Neural progenitor cell (in vitro differentiated cells): ENCODE data around the gene PARP8. TPM values are rescaled to one million over a fixed set of nuclear protein-coding genes. Genes with fewer than 3 reads are reported as not detected.

Experiments used
- DNase-seq: peaks from one replicate; pipeline ENCODE4 v3.0.0-alpha.2; 2016; ENCODE audit warnings: low spot score
- H2AFZ ChIP-seq: fragments of 200-600 bp; sonication (generic); replicated peaks from 2 replicates; pipeline ENCODE4 v1.6.1; 2016; ENCODE audit warnings: antibody characterized with exemption
- H3F3A ChIP-seq: fragments of 200-600 bp; sonication (generic); 2 replicates; pipeline ENCODE4 v1.6.1; 2016; ENCODE audit warnings: antibody characterized with exemption, low read depth
- H3K27ac ChIP-seq: fragments of 200-600 bp; sonication (generic); 2 replicates; pipeline ENCODE4 v1.5.1; 2016; ENCODE audit warnings: mild to moderate bottlenecking
- H3K27me3 ChIP-seq: fragments of 200-600 bp; sonication (generic); 2 replicates; pipeline ENCODE4 v1.6.1; 2016; ENCODE audit warnings: mild to moderate bottlenecking, moderate library complexity
- H3K36me3 ChIP-seq: fragments of 200-600 bp; sonication (generic); 2 replicates; pipeline ENCODE4 v1.5.1; 2016
- H3K4me1 ChIP-seq: fragments of 200-600 bp; sonication (generic); 2 replicates; pipeline ENCODE4 v1.6.1; 2016; ENCODE audit warnings: mixed run types
- H3K4me2 ChIP-seq: fragments of 200-600 bp; sonication (generic); 2 replicates; pipeline ENCODE4 v1.6.1; 2016
- H3K4me3 ChIP-seq: fragments of 200-600 bp; sonication (generic); 2 replicates; pipeline ENCODE4 v1.5.1; 2016
- H3K79me2 ChIP-seq: fragments of 200-600 bp; sonication (generic); 2 replicates; pipeline ENCODE4 v1.6.1; 2016; ENCODE audit warnings: low read depth
- H3K9ac ChIP-seq: fragments of 200-600 bp; sonication (generic); 2 replicates; pipeline ENCODE4 v1.6.1; 2016
- H3K9me3 ChIP-seq: fragments of 200-600 bp; sonication (generic); 2 replicates; pipeline ENCODE4 v1.5.1; 2016; ENCODE audit warnings: low read depth
- H4K20me1 ChIP-seq: fragments of 200-600 bp; sonication (generic); 2 replicates; pipeline ENCODE4 v1.6.1; 2016; ENCODE audit warnings: low read depth
- H3K27ac Mint-ChIP-seq: 3 replicates; pipeline ENCODE4 v1.8.0; 2021; ENCODE audit warnings: mixed read lengths
- H3K27me3 Mint-ChIP-seq: 2 replicates; pipeline ENCODE4 v1.8.0; 2022; ENCODE audit warnings: low read depth, mild to moderate bottlenecking, inconsistent platforms, moderate library complexity, mixed read lengths; ENCODE audit not compliant: insufficient read depth
- H3K36me3 Mint-ChIP-seq: 3 replicates; pipeline ENCODE4 v1.8.0; 2021; ENCODE audit warnings: mixed read lengths
- H3K4me1 Mint-ChIP-seq: 3 replicates; pipeline ENCODE4 v1.8.0; 2021; ENCODE audit warnings: mixed read lengths
- H3K4me3 Mint-ChIP-seq: 3 replicates; pipeline ENCODE4 v1.8.0; 2021; ENCODE audit warnings: mild to moderate bottlenecking, moderate library complexity, mixed read lengths
- H3K9me3 Mint-ChIP-seq: 3 replicates; pipeline ENCODE4 v1.8.0; 2020; ENCODE audit warnings: mixed read lengths
- EZH2 ChIP-seq: fragments of 200-600 bp; sonication (generic); IDR thresholded peaks from 2 replicates; pipeline ENCODE4 v1.6.1; 2017; ENCODE audit warnings: antibody characterized with exemption, mild to moderate bottlenecking, moderate library complexity
- EZH2phosphoT487 ChIP-seq: fragments of 200-600 bp; sonication (generic); IDR thresholded peaks from 2 replicates; pipeline ENCODE4 v1.6.1; 2017; ENCODE audit warnings: antibody characterized with exemption
- total RNA-seq: library from RNA; depleted of rRNA; stranded (reverse); fragments of >200 nt; gene quantifications from 2 replicates; pipeline ENCODE4 v1.2.3, GENCODE V29; 2015; ENCODE audit warnings: low replicate concordance
- TF ChIP-seq, protein P1 (sequence below): fragments of 200-600 bp; sonication (generic); IDR thresholded peaks from 2 replicates; pipeline ENCODE4 v1.5.1; 2017; ENCODE audit warnings: antibody characterized with exemption, mild to moderate bottlenecking

Gene PARP8
- total RNA-seq, 1 donor from 2014 or later: 38.9 TPM

DNA sequence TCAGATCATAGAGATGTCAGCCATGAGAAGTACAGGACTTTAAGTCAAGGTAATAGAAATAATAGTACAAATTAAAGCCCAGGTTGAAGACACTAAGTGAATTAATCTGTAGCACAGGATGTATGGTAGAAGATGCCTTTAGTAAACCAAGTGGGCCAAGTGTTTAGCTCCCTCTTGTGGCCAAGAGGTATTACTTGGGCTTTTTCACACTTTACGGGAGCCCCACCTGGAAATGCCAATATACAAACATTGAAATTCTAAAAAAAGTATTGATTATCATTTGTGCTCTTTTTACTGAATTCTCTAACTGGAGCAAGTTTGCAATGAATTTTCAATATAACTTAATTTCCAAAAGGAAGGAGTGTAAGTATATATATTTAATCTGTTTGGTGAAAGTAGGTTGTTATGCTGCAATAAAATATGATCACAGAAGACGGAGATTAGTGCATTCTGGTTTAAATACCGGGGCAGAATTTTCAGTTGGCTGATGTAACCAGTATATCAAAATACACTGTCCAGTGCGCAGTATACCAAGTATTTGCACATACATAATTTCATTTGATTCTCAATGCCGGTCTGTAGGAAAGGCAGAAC is 84.7 kb downstream of the PARP8 start:
- TF ChIP-seq EZH2phosphoT487 (no peak), EZH2 (no peak)
- TF ChIP-seq, protein P1, sequence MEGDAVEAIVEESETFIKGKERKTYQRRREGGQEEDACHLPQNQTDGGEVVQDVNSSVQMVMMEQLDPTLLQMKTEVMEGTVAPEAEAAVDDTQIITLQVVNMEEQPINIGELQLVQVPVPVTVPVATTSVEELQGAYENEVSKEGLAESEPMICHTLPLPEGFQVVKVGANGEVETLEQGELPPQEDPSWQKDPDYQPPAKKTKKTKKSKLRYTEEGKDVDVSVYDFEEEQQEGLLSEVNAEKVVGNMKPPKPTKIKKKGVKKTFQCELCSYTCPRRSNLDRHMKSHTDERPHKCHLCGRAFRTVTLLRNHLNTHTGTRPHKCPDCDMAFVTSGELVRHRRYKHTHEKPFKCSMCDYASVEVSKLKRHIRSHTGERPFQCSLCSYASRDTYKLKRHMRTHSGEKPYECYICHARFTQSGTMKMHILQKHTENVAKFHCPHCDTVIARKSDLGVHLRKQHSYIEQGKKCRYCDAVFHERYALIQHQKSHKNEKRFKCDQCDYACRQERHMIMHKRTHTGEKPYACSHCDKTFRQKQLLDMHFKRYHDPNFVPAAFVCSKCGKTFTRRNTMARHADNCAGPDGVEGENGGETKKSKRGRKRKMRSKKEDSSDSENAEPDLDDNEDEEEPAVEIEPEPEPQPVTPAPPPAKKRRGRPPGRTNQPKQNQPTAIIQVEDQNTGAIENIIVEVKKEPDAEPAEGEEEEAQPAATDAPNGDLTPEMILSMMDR: peak; percentile 81
- DNase-seq: peak; percentile 74
- H3K4me1 Mint-ChIP-seq: no peaks in the 10 kb centered on the region
- no peak overlapping the region for H3K4me3 Mint-ChIP-seq
- H3K36me3 Mint-ChIP-seq: peaks cover 2% of the 10 kb centered on the region
- peaks cover 44% of the 10 kb centered on the region for H3K79me2 ChIP-seq
- no peaks in the 10 kb centered on the region for H3K36me3 ChIP-seq
- H3K4me2 ChIP-seq: no peak overlapping the region
- H4K20me1 ChIP-seq: no peaks in the 10 kb centered on the region
- no peaks in the 10 kb centered on the region for H3K4me1 ChIP-seq
- no peaks in the 10 kb centered on the region for H3K9me3 ChIP-seq
- no peak overlapping the region for H3K27ac Mint-ChIP-seq
- no peaks in the 10 kb centered on the region for H3K27me3 ChIP-seq
- no peaks in the 10 kb centered on the region for H3K27me3 Mint-ChIP-seq
- no peak overlapping the region for H3K4me3 ChIP-seq
- H3K9ac ChIP-seq: no peak overlapping the region
- H3K9me3 Mint-ChIP-seq: peaks cover 6% of the 10 kb centered on the region
- H2AFZ ChIP-seq: no peak overlapping the region
- H3F3A ChIP-seq: no peaks in the 10 kb centered on the region
- H3K27ac ChIP-seq: no peak overlapping the region

DNA sequence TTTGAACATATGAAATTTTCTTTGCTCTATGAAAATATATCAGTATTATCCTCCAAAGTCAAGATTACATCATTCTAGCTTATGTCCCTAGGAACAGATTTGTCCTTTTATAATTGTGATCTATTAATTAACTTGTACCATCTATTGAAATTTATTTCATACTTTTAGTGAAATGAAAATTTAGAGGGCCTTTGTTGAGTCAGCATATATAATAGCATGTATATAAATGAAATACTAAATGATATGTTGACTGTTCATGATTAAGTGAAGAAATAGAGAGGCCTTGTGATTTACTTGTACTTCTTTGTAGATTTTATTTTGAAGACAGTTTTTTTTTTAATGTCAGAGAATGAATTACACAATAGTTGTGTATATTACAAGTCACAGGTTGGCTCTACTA is 86.4 kb downstream of the PARP8 start:
- Histone ChIP-seq H3F3A (no peaks in the 10 kb centered on the region), H3K9ac (no peak overlapping the region), H3K79me2 (peaks cover 38% of the 10 kb centered on the region), H3K27ac (no peak overlapping the region), H3K9me3 (no peaks in the 10 kb centered on the region), H3K4me1 (peaks cover 4% of the 10 kb centered on the region), H3K4me2 (no peak overlapping the region), H3K27me3 (no peaks in the 10 kb centered on the region), H2AFZ (no peak overlapping the region), H4K20me1 (no peaks in the 10 kb centered on the region), H3K36me3 (no peaks in the 10 kb centered on the region), H3K4me3 (no peak overlapping the region)
- Mint-ChIP-seq H3K4me1 (no peaks in the 10 kb centered on the region), H3K9me3 (peaks cover 7% of the 10 kb centered on the region), H3K4me3 (no peak overlapping the region), H3K27ac (no peak overlapping the region), H3K36me3 (peaks cover 2% of the 10 kb centered on the region), H3K27me3 (no peaks in the 10 kb centered on the region)
- TF ChIP-seq, protein P1: no peak
- TF ChIP-seq EZH2 (no peak), EZH2phosphoT487 (no peak)
- no peak for DNase-seq

DNA sequence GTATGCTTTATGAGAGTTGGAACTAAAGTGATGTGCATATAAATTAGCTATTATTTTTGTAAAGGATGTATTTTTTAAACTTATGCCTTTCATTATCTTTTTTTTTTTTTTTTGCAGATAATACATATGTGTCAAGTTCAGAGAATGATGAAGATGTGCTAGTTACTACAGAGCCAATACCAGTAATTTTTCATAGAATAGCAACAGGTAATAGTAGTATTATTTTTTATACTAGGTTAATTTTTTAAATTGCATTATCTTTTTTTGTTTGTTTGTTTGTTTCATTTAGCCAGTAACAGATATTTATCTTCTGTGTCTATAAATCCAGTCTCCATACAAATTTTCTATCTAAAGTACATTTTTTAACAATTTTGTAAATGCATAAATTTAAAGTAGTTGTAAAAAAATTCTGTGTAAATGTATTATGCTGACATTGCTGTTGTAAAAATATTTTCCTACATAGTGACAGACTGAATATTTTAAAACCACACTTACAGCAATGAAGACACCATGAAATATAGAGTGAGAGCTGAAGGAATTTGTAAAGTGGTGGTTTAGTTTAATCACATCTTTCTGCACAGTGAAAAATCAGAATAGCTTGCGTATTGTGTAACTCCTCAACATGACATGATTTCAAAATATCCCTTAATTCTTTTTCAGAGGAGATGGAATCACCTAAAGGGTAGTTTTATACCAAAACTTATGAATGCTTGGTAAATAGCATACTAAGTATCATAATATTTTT is 93.3 kb downstream of the PARP8 start:
- Histone ChIP-seq H4K20me1 (no peaks in the 10 kb centered on the region), H3K27me3 (no peaks in the 10 kb centered on the region), H3K36me3 (no peaks in the 10 kb centered on the region), H3K4me1 (peaks cover 20% of the 10 kb centered on the region), H3K4me2 (no peak overlapping the region), H3K4me3 (no peak overlapping the region), H3K9me3 (no peaks in the 10 kb centered on the region), H3F3A (no peaks in the 10 kb centered on the region), H2AFZ (no peak overlapping the region), H3K9ac (no peak overlapping the region), H3K79me2 (peaks cover 11% of the 10 kb centered on the region), H3K27ac (no peak overlapping the region)
- no peak for DNase-seq
- H3K27ac Mint-ChIP-seq: no peak overlapping the region
- peaks cover 5% of the 10 kb centered on the region for H3K36me3 Mint-ChIP-seq
- peaks cover 7% of the 10 kb centered on the region for H3K9me3 Mint-ChIP-seq
- TF ChIP-seq EZH2: no peak
- TF ChIP-seq EZH2phosphoT487: no peak
- TF ChIP-seq, protein P1: no peak
- H3K4me3 Mint-ChIP-seq: no peak overlapping the region
- peaks cover 8% of the 10 kb centered on the region for H3K4me1 Mint-ChIP-seq
- no peaks in the 10 kb centered on the region for H3K27me3 Mint-ChIP-seq
